Gastrocnemius medialis (tissue), 4 donors: Measurements from ENCODE around the gene MEGF8. TPM values are rescaled to one million over a fixed set of nuclear protein-coding genes. Genes with fewer than 3 reads are reported as not detected.

Experiments
- ATAC-seq, 2 donors: fragments of 150-250 bp; one replicate each; pipeline ENCODE4 v1.9.1; 2016
- DNase-seq, 2 donors: peaks; one replicate each; pipeline ENCODE4 v3.0.0-alpha.2; 2019
- H3K27ac ChIP-seq, 4 donors: fragments of 200-600 bp; sonication (generic); 1 replicate in 1 of 4; 2 replicates in 3 of 4; pipeline ENCODE4 v1.5.1; 2016 to 2018; ENCODE audit warnings: mild to moderate bottlenecking in 2 of 4, moderate library complexity in 1 of 4
- H3K27me3 ChIP-seq, 3 donors: fragments of 200-600 bp; sonication (generic) in 2 of 3; 1 replicate in 1 of 3; 2 replicates in 2 of 3; pipeline versions ENCODE4 v1.5.1 to v1.6.0; 2016 to 2019; ENCODE audit warnings: mild to moderate bottlenecking in 1 of 3, moderate library complexity in 1 of 3
- H3K36me3 ChIP-seq, 2 donors: fragments of 200-600 bp; sonication (generic) in 1 of 2; one replicate each; pipeline ENCODE4 v1.5.1; 2017 to 2018
- H3K4me1 ChIP-seq, 2 donors: fragments of 200-600 bp; sonication (generic) in 1 of 2; one replicate each; pipeline ENCODE4 v1.5.1; 2016 to 2017; ENCODE audit warnings: mild to moderate bottlenecking in 2 of 2
- H3K4me3 ChIP-seq, 4 donors: fragments of 200-600 bp; sonication (generic) in 3 of 4; 1 replicate in 1 of 4; 2 replicates in 3 of 4; pipeline ENCODE4 v1.5.1; 2016 to 2019; ENCODE audit warnings: mild to moderate bottlenecking in 2 of 4
- H3K9me3 ChIP-seq, 3 donors: fragments of 200-600 bp; sonication (generic) in 2 of 3; 1 replicate in 1 of 3; 2 replicates in 2 of 3; pipeline ENCODE4 v1.5.1; 2016 to 2019
- POLR2A ChIP-seq, 2 donors: fragments of 450-650 bp; IDR thresholded peaks; one replicate each; pipeline ENCODE4 v1.6.1; 2017; ENCODE audit warnings: antibody characterized with exemption in 2 of 2, mild to moderate bottlenecking in 2 of 2, moderate library complexity in 2 of 2
- in situ Hi-C, 4 donors: fragments of 200-750 bp; cut with MboI; loops; one replicate each; pipeline versions ENCODE4 v1.15.0 to v1.8.0; 2017; ENCODE audit warnings: low sequenced_read_pairs in 4 of 4
- intact Hi-C: fragments of 100-400 bp; cut with DNase I; formaldehyde crosslinking; loops from one replicate; pipeline ENCODE4 v1.15.1; 2023; ENCODE audit warnings: low total_unique reads
- total RNA-seq, 4 donors: library from RNA; depleted of rRNA; stranded (reverse); fragments of >200 nt; gene quantifications; one replicate each; pipeline versions ENCODE4 v1.1.0 to v1.2.3, GENCODE V29; 2016
- TF ChIP-seq, protein P1 (sequence below), 5 experiments: fragments of 450-650 bp in 3 of 5; fragments of 200-600 bp in 2 of 5; sonication (generic) in 2 of 5; IDR thresholded peaks in 4 of 5; conservative IDR thresholded peaks in 1 of 5; 1 replicate in 4 of 5; 2 replicates in 1 of 5; pipeline ENCODE4 v1.5.1; 2016 to 2019; ENCODE audit warnings: antibody characterized with exemption in 5 of 5, mild to moderate bottlenecking in 3 of 5, moderate library complexity in 3 of 5

Gene MEGF8, protein sequence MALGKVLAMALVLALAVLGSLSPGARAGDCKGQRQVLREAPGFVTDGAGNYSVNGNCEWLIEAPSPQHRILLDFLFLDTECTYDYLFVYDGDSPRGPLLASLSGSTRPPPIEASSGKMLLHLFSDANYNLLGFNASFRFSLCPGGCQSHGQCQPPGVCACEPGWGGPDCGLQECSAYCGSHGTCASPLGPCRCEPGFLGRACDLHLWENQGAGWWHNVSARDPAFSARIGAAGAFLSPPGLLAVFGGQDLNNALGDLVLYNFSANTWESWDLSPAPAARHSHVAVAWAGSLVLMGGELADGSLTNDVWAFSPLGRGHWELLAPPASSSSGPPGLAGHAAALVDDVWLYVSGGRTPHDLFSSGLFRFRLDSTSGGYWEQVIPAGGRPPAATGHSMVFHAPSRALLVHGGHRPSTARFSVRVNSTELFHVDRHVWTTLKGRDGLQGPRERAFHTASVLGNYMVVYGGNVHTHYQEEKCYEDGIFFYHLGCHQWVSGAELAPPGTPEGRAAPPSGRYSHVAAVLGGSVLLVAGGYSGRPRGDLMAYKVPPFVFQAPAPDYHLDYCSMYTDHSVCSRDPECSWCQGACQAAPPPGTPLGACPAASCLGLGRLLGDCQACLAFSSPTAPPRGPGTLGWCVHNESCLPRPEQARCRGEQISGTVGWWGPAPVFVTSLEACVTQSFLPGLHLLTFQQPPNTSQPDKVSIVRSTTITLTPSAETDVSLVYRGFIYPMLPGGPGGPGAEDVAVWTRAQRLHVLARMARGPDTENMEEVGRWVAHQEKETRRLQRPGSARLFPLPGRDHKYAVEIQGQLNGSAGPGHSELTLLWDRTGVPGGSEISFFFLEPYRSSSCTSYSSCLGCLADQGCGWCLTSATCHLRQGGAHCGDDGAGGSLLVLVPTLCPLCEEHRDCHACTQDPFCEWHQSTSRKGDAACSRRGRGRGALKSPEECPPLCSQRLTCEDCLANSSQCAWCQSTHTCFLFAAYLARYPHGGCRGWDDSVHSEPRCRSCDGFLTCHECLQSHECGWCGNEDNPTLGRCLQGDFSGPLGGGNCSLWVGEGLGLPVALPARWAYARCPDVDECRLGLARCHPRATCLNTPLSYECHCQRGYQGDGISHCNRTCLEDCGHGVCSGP (N-terminal part only)
- total RNA-seq = 10 to 100 TPM in 3 of 4 donors, 1 to 10 TPM in 1; 7.3 to 12.3 (median 10.3) TPM

DNA sequence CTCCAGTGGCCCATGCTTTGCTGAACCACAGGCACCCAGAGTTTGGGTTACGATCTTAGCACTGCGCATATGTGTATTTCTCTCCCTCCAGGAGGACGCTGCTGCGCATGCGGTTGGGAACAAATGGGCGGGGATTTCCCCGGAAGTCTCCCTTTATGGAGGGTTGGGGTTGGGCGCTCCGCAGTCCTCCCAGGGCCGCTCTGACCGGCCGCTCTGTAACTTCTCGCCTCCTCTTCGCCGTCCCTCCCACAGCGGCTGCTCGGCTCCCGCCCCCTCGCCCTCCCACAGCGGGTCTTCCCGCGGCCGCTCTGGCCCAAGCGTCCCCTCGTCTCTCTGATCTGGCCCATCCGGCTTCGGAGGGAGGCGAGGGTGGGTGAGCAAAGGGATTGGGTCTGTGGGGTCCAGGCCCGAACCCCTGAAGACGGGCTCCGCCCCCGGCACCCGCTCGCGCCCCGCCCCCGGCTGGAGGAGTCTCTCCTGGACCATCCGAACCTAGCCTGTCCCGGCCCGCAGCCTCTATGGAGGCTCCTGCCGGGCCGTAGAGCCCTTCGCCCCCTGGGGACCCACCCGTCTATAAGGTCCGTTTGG is at the start of gene MEGF8:
TSS of gene MEGF8 (plus strand) at position 328 of the 588 bp plus-strand sequence. CDS start 609 bp downstream, outside the sequence.
- peak within 1 kb of the TSS; percentile 64 to 89 (median 84) for H3K27ac ChIP-seq
- H3K36me3 ChIP-seq = no peaks in the 10 kb centered on the region
- no peaks in the 10 kb centered on the region for H3K9me3 ChIP-seq
- H3K4me3 ChIP-seq = peak within 1 kb of the TSS; percentile 64 to 96 (median 80)
- H3K27me3 ChIP-seq = peaks cover 14 to 20% (median 18%) of the 10 kb centered on the region in 3 donors
- DNase-seq (peak; percentile 96 to 98), ATAC-seq (peak; percentile 99)
- intact Hi-C loops = loop anchor here (1.0 to 10.0 kb wide), 7 partner anchors 41 to 461 kb away; partner anchors contain the start of genes POU2F2 and RPS19
- TF ChIP-seq POLR2A (IDR thresholded peaks at IDR 0.05) = peak; percentile 67 to 84
- TF ChIP-seq, protein P1, sequence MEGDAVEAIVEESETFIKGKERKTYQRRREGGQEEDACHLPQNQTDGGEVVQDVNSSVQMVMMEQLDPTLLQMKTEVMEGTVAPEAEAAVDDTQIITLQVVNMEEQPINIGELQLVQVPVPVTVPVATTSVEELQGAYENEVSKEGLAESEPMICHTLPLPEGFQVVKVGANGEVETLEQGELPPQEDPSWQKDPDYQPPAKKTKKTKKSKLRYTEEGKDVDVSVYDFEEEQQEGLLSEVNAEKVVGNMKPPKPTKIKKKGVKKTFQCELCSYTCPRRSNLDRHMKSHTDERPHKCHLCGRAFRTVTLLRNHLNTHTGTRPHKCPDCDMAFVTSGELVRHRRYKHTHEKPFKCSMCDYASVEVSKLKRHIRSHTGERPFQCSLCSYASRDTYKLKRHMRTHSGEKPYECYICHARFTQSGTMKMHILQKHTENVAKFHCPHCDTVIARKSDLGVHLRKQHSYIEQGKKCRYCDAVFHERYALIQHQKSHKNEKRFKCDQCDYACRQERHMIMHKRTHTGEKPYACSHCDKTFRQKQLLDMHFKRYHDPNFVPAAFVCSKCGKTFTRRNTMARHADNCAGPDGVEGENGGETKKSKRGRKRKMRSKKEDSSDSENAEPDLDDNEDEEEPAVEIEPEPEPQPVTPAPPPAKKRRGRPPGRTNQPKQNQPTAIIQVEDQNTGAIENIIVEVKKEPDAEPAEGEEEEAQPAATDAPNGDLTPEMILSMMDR (IDR thresholded peaks at IDR 0.05 in 4 of 5, conservative IDR thresholded peaks at IDR 0.05 in 1 of 5) = peak in 4 of 5 experiments; percentile 81 to 86 (median 82)
- H3K4me1 ChIP-seq = peaks cover 26 to 32% of the 10 kb centered on the region in 2 donors
- in situ Hi-C loops = loop anchor here in 2 of 4 donors (10.0 to 25.0 kb wide), 2 partner anchors 81 to 213 kb away; partner anchors contain the start of gene GSK3A (in 1 of the 2)

DNA sequence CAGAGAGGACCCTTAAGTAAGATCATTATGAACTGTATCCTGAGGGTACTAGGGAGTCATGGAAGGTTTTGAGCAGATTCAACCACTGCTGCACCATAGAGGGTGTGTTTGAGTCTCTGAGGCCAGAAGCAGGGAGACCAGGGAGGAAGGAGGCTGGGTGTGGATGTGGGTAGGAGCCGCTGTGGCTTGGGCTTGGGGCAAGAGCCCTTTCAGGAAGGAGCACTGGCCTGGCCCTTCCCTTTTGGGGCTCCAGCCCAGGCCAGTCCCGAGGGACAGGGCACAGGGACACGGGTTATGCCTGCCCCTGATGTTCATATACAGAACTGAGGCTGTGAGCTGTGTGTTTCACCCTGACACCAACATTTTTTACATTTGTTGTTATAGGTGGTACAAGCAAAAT is 49.2 kb upstream of the MEGF8 start:
- no peak overlapping the region for H3K4me3 ChIP-seq
- no peak for DNase-seq
- TF ChIP-seq POLR2A (IDR thresholded peaks at IDR 0.05) = no peak
- TF ChIP-seq, protein P1 (IDR thresholded peaks at IDR 0.05 in 4 of 5, conservative IDR thresholded peaks at IDR 0.05 in 1 of 5) = no peak
- H3K27ac ChIP-seq = peak overlapping the region in 3 of 4 donors; percentile 95 to 97 (median 95)
- no peak for ATAC-seq
- intact Hi-C loops = no loop called here
- no peaks in the 10 kb centered on the region for H3K27me3 ChIP-seq
- H3K4me1 ChIP-seq = peaks cover 53 to 67% of the 10 kb centered on the region in 2 donors
- in situ Hi-C loops = no loop called here
- peaks cover 0 to 33% of the 10 kb centered on the region in 2 donors for H3K36me3 ChIP-seq
- no peaks in the 10 kb centered on the region for H3K9me3 ChIP-seq

DNA sequence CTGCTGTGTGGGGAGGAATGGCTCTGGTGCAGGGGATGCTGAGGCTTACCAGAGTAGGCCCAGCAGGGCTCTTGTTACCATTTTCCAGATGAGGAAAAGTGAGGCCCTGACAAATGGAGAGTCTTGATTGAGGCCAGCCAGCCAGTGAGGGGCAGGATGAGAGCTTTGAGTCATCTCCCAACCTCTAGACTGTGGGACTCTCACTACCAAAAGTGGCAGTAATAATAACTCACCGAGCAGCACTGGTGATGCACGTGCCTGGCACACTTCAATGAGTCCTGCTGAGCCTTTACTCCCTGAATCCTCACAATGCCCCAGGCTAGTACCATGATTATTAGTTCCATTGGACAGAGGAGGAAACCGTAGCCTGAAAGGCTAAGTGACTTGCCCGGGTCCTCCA is 48.6 kb upstream of the MEGF8 start:
- intact Hi-C loops (no loop called here), in situ Hi-C loops (no loop called here)
- TF ChIP-seq, protein P1 (IDR thresholded peaks at IDR 0.05 in 4 of 5, conservative IDR thresholded peaks at IDR 0.05 in 1 of 5) = no peak
- no peak for TF ChIP-seq POLR2A (IDR thresholded peaks at IDR 0.05)
- Histone ChIP-seq H3K4me1 (peaks cover 53 to 67% of the 10 kb centered on the region in 2 donors), H3K4me3 (no peak overlapping the region), H3K36me3 (peaks cover 0 to 33% of the 10 kb centered on the region in 2 donors), H3K27ac (peak overlapping the region; percentile 95 to 97 (median 96)), H3K9me3 (no peaks in the 10 kb centered on the region), H3K27me3 (no peaks in the 10 kb centered on the region)
- ATAC-seq = no peak
- no peak for DNase-seq
